A673 (cell line): ENCODE data around the gene SLC22A24.

ENCODE experiments used
- EZH2 ChIP-seq: fragments of 200-600 bp; sonication (generic); IDR thresholded peaks from 2 replicates; pipeline ENCODE4 v1.6.1; 2017; ENCODE audit warnings: borderline replicate concordance, low read depth, mild to moderate bottlenecking, mixed read lengths, antibody characterized with exemption, low read length; ENCODE audit not compliant: poor library complexity, severe bottlenecking
- TF ChIP-seq, protein P1 (sequence below): fragments of 300-800, 200-600 bp; sonication (generic); conservative IDR thresholded peaks from 2 replicates; pipeline ENCODE4 v1.5.1; 2017; ENCODE audit warnings: low read depth, mild to moderate bottlenecking, antibody characterized with exemption, low read length, moderate library complexity, mixed read lengths

DNA sequence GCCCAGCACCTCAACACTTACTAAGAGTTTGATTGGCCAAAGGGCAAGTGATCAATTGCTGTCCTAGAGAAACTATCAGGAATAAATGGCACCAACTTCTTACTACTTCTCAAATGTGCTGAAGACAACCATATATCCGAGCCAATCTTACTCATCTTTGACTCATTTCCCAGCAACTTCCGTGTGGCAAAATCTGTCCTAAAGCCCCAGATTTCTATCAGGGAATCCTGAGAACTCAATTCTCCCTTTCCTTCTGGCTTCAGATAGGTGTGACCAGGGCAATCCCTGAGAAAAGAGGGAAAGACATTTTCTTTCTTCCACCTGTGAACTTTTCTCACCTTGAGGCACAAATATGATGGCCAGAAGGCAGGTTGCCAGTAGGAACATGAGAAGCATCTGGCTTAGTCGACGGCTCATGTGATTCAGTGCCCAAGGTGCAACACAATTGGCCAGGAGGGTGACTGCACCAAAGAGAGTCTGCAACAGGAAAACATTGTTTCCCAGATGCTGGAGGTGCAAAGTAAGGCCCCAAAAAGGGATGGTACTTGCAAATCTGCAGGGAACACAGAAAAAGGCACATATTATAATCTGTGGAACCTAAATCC lies 21.8 kb upstream of the SLC22A24 start:
- TF ChIP-seq, protein P1, sequence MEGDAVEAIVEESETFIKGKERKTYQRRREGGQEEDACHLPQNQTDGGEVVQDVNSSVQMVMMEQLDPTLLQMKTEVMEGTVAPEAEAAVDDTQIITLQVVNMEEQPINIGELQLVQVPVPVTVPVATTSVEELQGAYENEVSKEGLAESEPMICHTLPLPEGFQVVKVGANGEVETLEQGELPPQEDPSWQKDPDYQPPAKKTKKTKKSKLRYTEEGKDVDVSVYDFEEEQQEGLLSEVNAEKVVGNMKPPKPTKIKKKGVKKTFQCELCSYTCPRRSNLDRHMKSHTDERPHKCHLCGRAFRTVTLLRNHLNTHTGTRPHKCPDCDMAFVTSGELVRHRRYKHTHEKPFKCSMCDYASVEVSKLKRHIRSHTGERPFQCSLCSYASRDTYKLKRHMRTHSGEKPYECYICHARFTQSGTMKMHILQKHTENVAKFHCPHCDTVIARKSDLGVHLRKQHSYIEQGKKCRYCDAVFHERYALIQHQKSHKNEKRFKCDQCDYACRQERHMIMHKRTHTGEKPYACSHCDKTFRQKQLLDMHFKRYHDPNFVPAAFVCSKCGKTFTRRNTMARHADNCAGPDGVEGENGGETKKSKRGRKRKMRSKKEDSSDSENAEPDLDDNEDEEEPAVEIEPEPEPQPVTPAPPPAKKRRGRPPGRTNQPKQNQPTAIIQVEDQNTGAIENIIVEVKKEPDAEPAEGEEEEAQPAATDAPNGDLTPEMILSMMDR, result no peak
- no peak for TF ChIP-seq EZH2
